ENCODE results near the gene CENPU. TPM values are rescaled to one million over a fixed set of nuclear protein-coding genes. Genes with fewer than 3 reads are reported as not detected.

Gene CENPU
- total and polyA plus RNA-seq, 10 of the 15 experiments (the other 5 are each of a cell fraction or from before 2014, with no cell fraction given): 26.6 to 90.8 (median 53.8) TPM

DNA sequence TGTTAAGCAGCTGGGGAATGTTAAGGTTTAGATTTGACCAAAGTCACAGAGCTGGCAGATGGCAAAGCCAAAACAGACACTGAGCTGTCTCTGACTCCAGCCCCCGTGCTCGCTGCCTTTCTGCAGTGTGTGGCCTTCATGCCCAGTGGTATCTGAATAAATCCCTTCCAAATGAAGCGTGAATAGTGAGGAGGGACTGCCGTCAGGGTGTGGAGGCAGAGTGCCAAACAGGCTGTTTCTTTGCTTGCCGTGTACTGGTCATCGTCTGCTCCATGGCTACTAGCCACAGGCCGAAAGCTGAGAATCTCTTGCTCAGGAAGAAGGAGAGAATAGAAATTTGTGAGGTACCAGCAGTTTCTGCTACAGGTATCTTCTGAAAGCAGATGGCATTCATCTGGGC is 64.6 kb downstream of the CENPU start:
- Histone ChIP-seq H3K4me3 (no peak overlapping the region), H3K4me1 (ENCODE audit: control insufficient read depth, insufficient read depth, low read length) (no peaks in the 10 kb centered on the region), H3K27ac (ENCODE audit: control insufficient read depth, insufficient read depth) (no peak overlapping the region), H3K9ac (ENCODE audit: control insufficient read depth, insufficient read depth, low read length) (no peak overlapping the region), H3K9me3 (replicated peaks; ENCODE audit: control insufficient read depth, insufficient read depth, low read length) (no peaks in the 10 kb centered on the region), H4K20me1 (ENCODE audit: control insufficient read depth, insufficient read depth) (no peaks in the 10 kb centered on the region), H3K79me2 (ENCODE audit: control insufficient read depth, insufficient read depth, low read length) (no peaks in the 10 kb centered on the region), H3K4me2 (ENCODE audit: control insufficient read depth, insufficient read depth) (no peak overlapping the region), H3K27me3 (replicated peaks in 1 of 2; ENCODE audit: control insufficient read depth in 2 of 2, insufficient read depth in 2 of 2, low read length in 1 of 2) (no peaks in the 10 kb centered on the region), H2AFZ (ENCODE audit: control insufficient read depth, low read depth, low read length) (no peak overlapping the region), H3K36me3 (ENCODE audit: control insufficient read depth in 2 of 2, insufficient read depth in 2 of 2, low read length in 1 of 2) (peaks cover 3 to 19% of the 10 kb centered on the region in 2 experiments; a peak in 3 of 4 replicates)
- TF ChIP-seq, protein P1, sequence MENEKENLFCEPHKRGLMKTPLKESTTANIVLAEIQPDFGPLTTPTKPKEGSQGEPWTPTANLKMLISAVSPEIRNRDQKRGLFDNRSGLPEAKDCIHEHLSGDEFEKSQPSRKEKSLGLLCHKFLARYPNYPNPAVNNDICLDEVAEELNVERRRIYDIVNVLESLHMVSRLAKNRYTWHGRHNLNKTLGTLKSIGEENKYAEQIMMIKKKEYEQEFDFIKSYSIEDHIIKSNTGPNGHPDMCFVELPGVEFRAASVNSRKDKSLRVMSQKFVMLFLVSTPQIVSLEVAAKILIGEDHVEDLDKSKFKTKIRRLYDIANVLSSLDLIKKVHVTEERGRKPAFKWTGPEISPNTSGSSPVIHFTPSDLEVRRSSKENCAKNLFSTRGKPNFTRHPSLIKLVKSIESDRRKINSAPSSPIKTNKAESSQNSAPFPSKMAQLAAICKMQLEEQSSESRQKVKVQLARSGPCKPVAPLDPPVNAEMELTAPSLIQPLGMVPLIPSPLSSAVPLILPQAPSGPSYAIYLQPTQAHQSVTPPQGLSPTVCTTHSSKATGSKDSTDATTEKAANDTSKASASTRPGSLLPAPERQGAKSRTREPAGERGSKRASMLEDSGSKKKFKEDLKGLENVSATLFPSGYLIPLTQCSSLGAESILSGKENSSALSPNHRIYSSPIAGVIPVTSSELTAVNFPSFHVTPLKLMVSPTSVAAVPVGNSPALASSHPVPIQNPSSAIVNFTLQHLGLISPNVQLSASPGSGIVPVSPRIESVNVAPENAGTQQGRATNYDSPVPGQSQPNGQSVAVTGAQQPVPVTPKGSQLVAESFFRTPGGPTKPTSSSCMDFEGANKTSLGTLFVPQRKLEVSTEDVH (IDR thresholded peaks at IDR 0.05; ENCODE audit: low read depth, partially characterized antibody): no peak
- no peak for TF ChIP-seq POU2F2 (IDR thresholded peaks at IDR 0.05; ENCODE audit: borderline replicate concordance, low read depth, low read length)
- no peak for TF ChIP-seq BMI1 (IDR thresholded peaks at IDR 0.05; ENCODE audit: borderline replicate concordance)
- TF ChIP-seq CHD4 (IDR thresholded peaks at IDR 0.05): no peak
- no peak for TF ChIP-seq MEF2B (IDR thresholded peaks at IDR 0.05; ENCODE audit: partially characterized antibody, poor library complexity, severe bottlenecking)
- TF ChIP-seq STAT1 (conservative IDR thresholded peaks at IDR 0.05): no peak
- TF ChIP-seq, protein P2, sequence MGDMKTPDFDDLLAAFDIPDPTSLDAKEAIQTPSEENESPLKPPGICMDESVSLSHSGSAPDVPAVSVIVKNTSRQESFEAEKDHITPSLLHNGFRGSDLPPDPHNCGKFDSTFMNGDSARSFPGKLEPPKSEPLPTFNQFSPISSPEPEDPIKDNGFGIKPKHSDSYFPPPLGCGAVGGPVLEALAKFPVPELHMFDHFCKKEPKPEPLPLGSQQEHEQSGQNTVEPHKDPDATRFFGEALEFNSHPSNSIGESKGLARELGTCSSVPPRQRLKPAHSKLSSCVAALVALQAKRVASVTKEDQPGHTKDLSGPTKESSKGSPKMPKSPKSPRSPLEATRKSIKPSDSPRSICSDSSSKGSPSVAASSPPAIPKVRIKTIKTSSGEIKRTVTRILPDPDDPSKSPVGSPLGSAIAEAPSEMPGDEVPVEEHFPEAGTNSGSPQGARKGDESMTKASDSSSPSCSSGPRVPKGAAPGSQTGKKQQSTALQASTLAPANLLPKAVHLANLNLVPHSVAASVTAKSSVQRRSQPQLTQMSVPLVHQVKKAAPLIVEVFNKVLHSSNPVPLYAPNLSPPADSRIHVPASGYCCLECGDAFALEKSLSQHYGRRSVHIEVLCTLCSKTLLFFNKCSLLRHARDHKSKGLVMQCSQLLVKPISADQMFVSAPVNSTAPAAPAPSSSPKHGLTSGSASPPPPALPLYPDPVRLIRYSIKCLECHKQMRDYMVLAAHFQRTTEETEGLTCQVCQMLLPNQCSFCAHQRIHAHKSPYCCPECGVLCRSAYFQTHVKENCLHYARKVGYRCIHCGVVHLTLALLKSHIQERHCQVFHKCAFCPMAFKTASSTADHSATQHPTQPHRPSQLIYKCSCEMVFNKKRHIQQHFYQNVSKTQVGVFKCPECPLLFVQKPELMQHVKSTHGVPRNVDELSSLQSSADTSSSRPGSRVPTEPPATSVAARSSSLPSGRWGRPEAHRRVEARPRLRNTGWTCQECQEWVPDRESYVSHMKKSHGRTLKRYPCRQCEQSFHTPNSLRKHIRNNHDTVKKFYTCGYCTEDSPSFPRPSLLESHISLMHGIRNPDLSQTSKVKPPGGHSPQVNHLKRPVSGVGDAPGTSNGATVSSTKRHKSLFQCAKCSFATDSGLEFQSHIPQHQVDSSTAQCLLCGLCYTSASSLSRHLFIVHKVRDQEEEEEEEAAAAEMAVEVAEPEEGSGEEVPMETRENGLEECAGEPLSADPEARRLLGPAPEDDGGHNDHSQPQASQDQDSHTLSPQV (IDR thresholded peaks at IDR 0.05): no peak
- ChIA-PET SMC1A (ENCODE audit: uncharacterized antibody, unreplicated experiment) (no interaction called here), CTCF (no interaction called here), RAD21 (ENCODE audit: unreplicated experiment) (no interaction called here), POLR2A (no interaction called here)
- intact Hi-C loops (cut with micrococcal nuclease; ENCODE audit: unreplicated experiment) (no loop called here), in situ Hi-C loops (cut with MboI) (no loop called here)
- BruUV-seq (replicated peaks): no TSS peak
- no peak for ATAC-seq
- DNase-seq (ENCODE audit: low read depth, low spot score): no peak
- FAIRE-seq: no peak
- WGBS (ENCODE audit: insufficient coverage, insufficient replicate concordance, low lambda C conversion rate, missing lambda C conversion rate): 96% methylated on average over 7 of the region's 7 CpGs
